CD14-positive monocyte (primary cell): ENCODE measurements around the gene ARHGEF11. TPM values are rescaled to one million over a fixed set of nuclear protein-coding genes. Genes with fewer than 3 reads are reported as not detected.
A peak's percentile ranks its signal among the peaks of the same experiment; 100 is the strongest.

Experiments
- DNase-seq, 3 donors: peaks; one replicate each; pipeline ENCODE4 v3.0.0-alpha.2; 2011 to 2022
- H2AFZ ChIP-seq: 2 replicates; pipeline ENCODE4 v1.6.0; 2012; ENCODE audit warnings: mild to moderate bottlenecking, low read depth, low read length, inconsistent platforms; ENCODE audit not compliant: insufficient read depth, poor library complexity, severe bottlenecking
- H3K27ac ChIP-seq, 2 donors: 1 replicate in 1 of 2; 2 replicates in 1 of 2; pipeline ENCODE4 v1.5.1; 2012 to 2013; ENCODE audit warnings: low read length in 2 of 2, control low read depth in 1 of 2, inconsistent platforms in 1 of 2, low read depth in 1 of 2, mild to moderate bottlenecking in 1 of 2
- H3K27me3 ChIP-seq, 2 donors: one replicate each; pipeline versions ENCODE4 v1.6.0 to v1.6.1; 2011 to 2013; ENCODE audit warnings: low read length in 2 of 2; ENCODE audit not compliant: control insufficient read depth in 2 of 2, insufficient read depth in 2 of 2
- H3K36me3 ChIP-seq, 2 donors: replicated peaks in 1 of 2; 1 replicate in 1 of 2; 2 replicates in 1 of 2; pipeline versions ENCODE4 v1.5.1 to v1.6.1; 2012 to 2013; ENCODE audit warnings: low read length in 2 of 2, control low read depth in 1 of 2, inconsistent platforms in 1 of 2, mild to moderate bottlenecking in 1 of 2; ENCODE audit not compliant: insufficient read depth in 2 of 2, control insufficient read depth in 1 of 2
- H3K4me1 ChIP-seq, 2 donors: 1 replicate in 1 of 2; 2 replicates in 1 of 2; pipeline versions ENCODE4 v1.5.1 to v1.6.1; 2012 to 2013; ENCODE audit warnings: low read length in 2 of 2, control low read depth in 1 of 2, inconsistent platforms in 1 of 2, mild to moderate bottlenecking in 1 of 2, moderate library complexity in 1 of 2; ENCODE audit not compliant: insufficient read depth in 2 of 2, control insufficient read depth in 1 of 2
- H3K4me2 ChIP-seq: replicated peaks from 2 replicates; pipeline ENCODE3; 2012; ENCODE audit warnings: low read length, moderate library complexity, mild to moderate bottlenecking; ENCODE audit not compliant: poor library complexity, severe bottlenecking; ENCODE audit errors: extremely low read depth
- H3K4me3 ChIP-seq, 3 experiments: fragments of 200-600 bp in 1 of 3; sonication (generic) in 1 of 3; replicated peaks in 1 of 3; 1 replicate in 2 of 3; 2 replicates in 1 of 3; pipeline ENCODE4 v1.5.1; 2011 to 2013; ENCODE audit warnings: low read length in 3 of 3, mild to moderate bottlenecking in 3 of 3, control low read depth in 2 of 3, low read depth in 2 of 3, inconsistent platforms in 1 of 3, moderate library complexity in 1 of 3
- H3K79me2 ChIP-seq: 2 replicates; pipeline ENCODE4 v1.6.0; 2012; ENCODE audit warnings: mild to moderate bottlenecking, control low read depth, inconsistent platforms, low read length, moderate library complexity; ENCODE audit not compliant: insufficient read depth
- H3K9ac ChIP-seq: 2 replicates; pipeline ENCODE4 v1.6.0; 2017; ENCODE audit warnings: low read length, mild to moderate bottlenecking; ENCODE audit not compliant: insufficient read depth, poor library complexity, severe bottlenecking
- H3K9me3 ChIP-seq, 2 donors: replicated peaks in 1 of 2; 1 replicate in 1 of 2; 2 replicates in 1 of 2; pipeline versions ENCODE4 v1.5.1 to v1.6.1; 2012 to 2013; ENCODE audit warnings: low read length in 2 of 2, control low read depth in 1 of 2; ENCODE audit not compliant: control insufficient read depth in 1 of 2, insufficient read depth in 1 of 2
- H4K20me1 ChIP-seq: 2 replicates; pipeline ENCODE4 v1.6.0; 2012; ENCODE audit warnings: mild to moderate bottlenecking, low read length, control low read depth, moderate library complexity; ENCODE audit not compliant: insufficient read depth
- H3K27ac Mint-ChIP-seq, 7 donors: one replicate each; pipeline ENCODE4 v1.8.0; 2020; ENCODE audit warnings: mild to moderate bottlenecking in 7 of 7, mixed read lengths in 7 of 7, moderate library complexity in 6 of 7, inconsistent platforms in 2 of 7
- H3K27me3 Mint-ChIP-seq, 3 donors: one replicate each; pipeline ENCODE4 v1.8.0; 2021 to 2022; ENCODE audit warnings: low read depth in 3 of 3, mild to moderate bottlenecking in 3 of 3, mixed read lengths in 3 of 3, moderate library complexity in 3 of 3, inconsistent platforms in 1 of 3
- H3K36me3 Mint-ChIP-seq, 2 donors: one replicate each; pipeline ENCODE4 v1.8.0; 2020; ENCODE audit warnings: mixed read lengths in 2 of 2, inconsistent platforms in 1 of 2, mild to moderate bottlenecking in 1 of 2
- H3K4me1 Mint-ChIP-seq: one replicate; pipeline ENCODE4 v1.8.0; 2020; ENCODE audit warnings: mild to moderate bottlenecking, mixed read lengths
- H3K4me3 Mint-ChIP-seq, 2 donors: one replicate each; pipeline ENCODE4 v1.8.0; 2020; ENCODE audit warnings: mild to moderate bottlenecking in 2 of 2, mixed read lengths in 2 of 2, moderate library complexity in 1 of 2
- H3K9me3 Mint-ChIP-seq, 7 donors: one replicate each; pipeline ENCODE4 v1.8.0; 2020 to 2022; ENCODE audit warnings: mixed read lengths in 7 of 7, mild to moderate bottlenecking in 6 of 7, moderate library complexity in 6 of 7, inconsistent platforms in 2 of 7
- WGBS: methylation state at CpG from one replicate; pipeline ENCODE4 v1.1.5; 2013; ENCODE audit warnings: missing lambda C conversion rate; ENCODE audit not compliant: insufficient coverage; 5-methylcytosine and 5-hydroxymethylcytosine counted together
- intact Hi-C, 2 donors: fragments of 100-400 bp; cut with micrococcal nuclease; formaldehyde crosslinking; loops; one replicate each; pipeline versions ENCODE4 v1.15.0 to v1.15.1; 2023
- polyA plus RNA-seq, 3 donors: library from polyadenylated mRNA; depleted of rRNA in 1 of 3; unstranded in 2 of 3; stranded (reverse) in 1 of 3; fragments of 300-500 nt in 2 of 3; fragments of >200 nt in 1 of 3; fragmentation: Illumina TruSeq in 2 of 3; gene quantifications; 1 replicate in 2 of 3; 2 replicates in 1 of 3; pipeline ENCODE4 v1.2.3, GENCODE V29; 2012 to 2021
- TF ChIP-seq, protein P1 (sequence below): fragments of 200-600 bp; IDR thresholded peaks from one replicate; pipeline ENCODE4 v1.8.0; 2022; ENCODE audit warnings: antibody characterized with exemption, mild to moderate bottlenecking

ARHGEF11 gene
- polyA plus RNA-seq, 3 donors, result 17.0 to 78.5 (median 17.7) TPM

DNA sequence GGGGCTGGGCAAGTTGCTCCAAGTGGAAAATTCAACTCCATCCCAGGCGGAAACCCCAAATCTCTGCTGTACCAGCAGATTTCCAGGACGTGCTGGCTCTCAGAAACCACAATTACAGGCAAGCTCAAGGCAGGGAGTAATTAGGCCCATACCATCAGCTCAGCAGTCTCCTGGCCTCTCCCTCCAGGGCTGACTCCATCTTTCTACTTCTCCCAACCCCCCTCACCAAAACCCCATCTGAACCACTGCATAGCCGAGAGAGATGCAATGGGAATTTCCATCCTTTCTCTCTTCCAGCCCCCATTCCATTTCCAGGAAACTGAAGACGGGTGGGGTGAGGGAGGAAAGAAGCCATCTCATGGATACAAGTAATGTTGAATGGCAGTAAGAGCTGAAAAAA, 41.2 kb downstream of the ARHGEF11 start:
- Mint-ChIP-seq H3K4me1 (peaks cover 19% of the 10 kb centered on the region), H3K9me3 (peaks cover 0 to 3% (median 0%) of the 10 kb centered on the region in 7 donors), H3K27ac (peak overlapping the region in 1 of 7 donors; percentile 13), H3K36me3 (peaks cover 2 to 8% of the 10 kb centered on the region in 2 donors), H3K27me3 (peaks cover 0 to 3% (median 0%) of the 10 kb centered on the region in 3 donors), H3K4me3 (no peak overlapping the region)
- Histone ChIP-seq H3K9ac (no peak overlapping the region), H3K79me2 (peaks cover 21% of the 10 kb centered on the region), H4K20me1 (peaks cover 98% of the 10 kb centered on the region), H3K4me3 (no peak overlapping the region), H3K27me3 (no peaks in the 10 kb centered on the region), H3K4me1 (no peaks in the 10 kb centered on the region), H3K36me3 (no peaks in the 10 kb centered on the region), H2AFZ (no peak overlapping the region), H3K4me2 (no peak overlapping the region), H3K9me3 (no peaks in the 10 kb centered on the region), H3K27ac (no peak overlapping the region)
- TF ChIP-seq, protein P1, sequence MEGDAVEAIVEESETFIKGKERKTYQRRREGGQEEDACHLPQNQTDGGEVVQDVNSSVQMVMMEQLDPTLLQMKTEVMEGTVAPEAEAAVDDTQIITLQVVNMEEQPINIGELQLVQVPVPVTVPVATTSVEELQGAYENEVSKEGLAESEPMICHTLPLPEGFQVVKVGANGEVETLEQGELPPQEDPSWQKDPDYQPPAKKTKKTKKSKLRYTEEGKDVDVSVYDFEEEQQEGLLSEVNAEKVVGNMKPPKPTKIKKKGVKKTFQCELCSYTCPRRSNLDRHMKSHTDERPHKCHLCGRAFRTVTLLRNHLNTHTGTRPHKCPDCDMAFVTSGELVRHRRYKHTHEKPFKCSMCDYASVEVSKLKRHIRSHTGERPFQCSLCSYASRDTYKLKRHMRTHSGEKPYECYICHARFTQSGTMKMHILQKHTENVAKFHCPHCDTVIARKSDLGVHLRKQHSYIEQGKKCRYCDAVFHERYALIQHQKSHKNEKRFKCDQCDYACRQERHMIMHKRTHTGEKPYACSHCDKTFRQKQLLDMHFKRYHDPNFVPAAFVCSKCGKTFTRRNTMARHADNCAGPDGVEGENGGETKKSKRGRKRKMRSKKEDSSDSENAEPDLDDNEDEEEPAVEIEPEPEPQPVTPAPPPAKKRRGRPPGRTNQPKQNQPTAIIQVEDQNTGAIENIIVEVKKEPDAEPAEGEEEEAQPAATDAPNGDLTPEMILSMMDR, result no peak
- intact Hi-C loops, result no loop called here
- WGBS, result 94% methylated on average over 2 of the region's 4 CpGs
- DNase-seq, result no peak

DNA sequence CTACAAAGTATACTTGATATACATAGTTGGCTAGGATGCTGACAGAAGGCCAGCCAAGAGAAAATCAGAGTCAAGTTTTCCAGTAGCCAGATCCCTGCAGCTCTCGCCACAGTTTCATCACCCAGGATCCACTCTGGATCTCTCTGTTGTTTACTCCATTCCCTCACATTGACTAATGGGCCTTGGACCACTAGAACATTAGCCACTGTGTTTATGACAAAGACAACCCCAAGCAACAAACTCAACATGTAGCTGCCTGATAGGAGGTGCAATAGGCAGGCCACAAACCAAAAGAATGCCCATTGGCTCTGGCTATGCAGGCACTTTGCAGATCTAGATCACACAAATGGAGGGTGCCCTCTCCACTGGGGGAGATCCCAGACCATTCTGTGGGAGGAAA, 44.2 kb downstream of the ARHGEF11 start:
- Mint-ChIP-seq H3K27ac (no peak overlapping the region), H3K27me3 (peaks cover 0 to 3% (median 0%) of the 10 kb centered on the region in 3 donors), H3K4me1 (peaks cover 10% of the 10 kb centered on the region), H3K4me3 (no peak overlapping the region), H3K36me3 (peaks cover 3 to 8% of the 10 kb centered on the region in 2 donors), H3K9me3 (peaks cover 0 to 3% (median 0%) of the 10 kb centered on the region in 7 donors)
- Histone ChIP-seq H3K9ac (no peak overlapping the region), H3K27ac (no peak overlapping the region), H3K36me3 (no peaks in the 10 kb centered on the region), H3K9me3 (no peaks in the 10 kb centered on the region), H3K4me1 (no peaks in the 10 kb centered on the region), H3K79me2 (peaks cover 27% of the 10 kb centered on the region), H3K4me2 (no peak overlapping the region), H3K27me3 (no peaks in the 10 kb centered on the region), H4K20me1 (peaks cover 95% of the 10 kb centered on the region), H3K4me3 (no peak overlapping the region), H2AFZ (no peak overlapping the region)
- no peak for DNase-seq
- 100% methylated on average over 1 of the region's 1 CpG for WGBS
- intact Hi-C loops, result no loop called here
- TF ChIP-seq, protein P1, result no peak
